Immature natural killer cell (primary cell): Measurements from ENCODE around the gene PRTN3. TPM values are rescaled to one million over a fixed set of nuclear protein-coding genes. Genes with fewer than 3 reads are reported as not detected.
"Not testable (repeated sequence)": the region's sequence is repeated elsewhere in the genome, so short reads cannot be mapped to it uniquely, and the experiment has no call there.

Experiments
- DNase-seq, 3 donors: peaks; one replicate each; pipeline ENCODE4 v3.0.0; 2022; ENCODE audit warnings: mixed read lengths in 1 of 3
- H3K27ac Mint-ChIP-seq, 6 donors: one replicate each; pipeline ENCODE4 v1.8.0; 2020; ENCODE audit warnings: mixed read lengths in 6 of 6, mild to moderate bottlenecking in 5 of 6, inconsistent platforms in 4 of 6, moderate library complexity in 3 of 6
- H3K27me3 Mint-ChIP-seq, 3 donors: one replicate each; pipeline ENCODE4 v1.8.0; 2020 to 2021; ENCODE audit warnings: low read depth in 3 of 3, mild to moderate bottlenecking in 3 of 3, mixed read lengths in 3 of 3, moderate library complexity in 3 of 3, inconsistent platforms in 1 of 3
- H3K36me3 Mint-ChIP-seq, 3 donors: one replicate each; pipeline ENCODE4 v1.8.0; 2020; ENCODE audit warnings: mixed read lengths in 3 of 3, inconsistent platforms in 2 of 3, mild to moderate bottlenecking in 2 of 3
- H3K4me1 Mint-ChIP-seq, 2 donors: one replicate each; pipeline ENCODE4 v1.8.0; 2020; ENCODE audit warnings: inconsistent platforms in 2 of 2, mild to moderate bottlenecking in 2 of 2, mixed read lengths in 2 of 2, moderate library complexity in 1 of 2
- H3K4me3 Mint-ChIP-seq, 5 donors: one replicate each; pipeline ENCODE4 v1.8.0; 2020; ENCODE audit warnings: mild to moderate bottlenecking in 5 of 5, mixed read lengths in 5 of 5, inconsistent platforms in 3 of 5, moderate library complexity in 3 of 5
- H3K9me3 Mint-ChIP-seq, 6 donors: one replicate each; pipeline ENCODE4 v1.8.0; 2020; ENCODE audit warnings: mild to moderate bottlenecking in 6 of 6, mixed read lengths in 6 of 6, inconsistent platforms in 4 of 6, moderate library complexity in 3 of 6
- polyA plus RNA-seq, 3 donors: library from polyadenylated mRNA; unstranded; fragments of 300-500 nt; fragmentation: Illumina TruSeq; gene quantifications; one replicate each; pipeline ENCODE4 v1.2.3, GENCODE V29; 2021

PRTN3 gene
- polyA plus RNA-seq, 3 donors from 2014 or later = not detected

GRCh38 chr19:885536-886224, 44.9 kb downstream of the PRTN3 start:
- H3K27me3 Mint-ChIP-seq = peaks cover 0 to 3% (median 2%) of the 10 kb centered on the region in 3 donors
- peaks cover 0 to 9% of the 10 kb centered on the region in 2 donors for H3K4me1 Mint-ChIP-seq
- H3K4me3 Mint-ChIP-seq = no peak overlapping the region
- DNase-seq = no peak
- H3K9me3 Mint-ChIP-seq = no peaks in the 10 kb centered on the region
- peaks cover 0 to 6% (median 0%) of the 10 kb centered on the region in 3 donors for H3K36me3 Mint-ChIP-seq
- no peak overlapping the region for H3K27ac Mint-ChIP-seq

DNA sequence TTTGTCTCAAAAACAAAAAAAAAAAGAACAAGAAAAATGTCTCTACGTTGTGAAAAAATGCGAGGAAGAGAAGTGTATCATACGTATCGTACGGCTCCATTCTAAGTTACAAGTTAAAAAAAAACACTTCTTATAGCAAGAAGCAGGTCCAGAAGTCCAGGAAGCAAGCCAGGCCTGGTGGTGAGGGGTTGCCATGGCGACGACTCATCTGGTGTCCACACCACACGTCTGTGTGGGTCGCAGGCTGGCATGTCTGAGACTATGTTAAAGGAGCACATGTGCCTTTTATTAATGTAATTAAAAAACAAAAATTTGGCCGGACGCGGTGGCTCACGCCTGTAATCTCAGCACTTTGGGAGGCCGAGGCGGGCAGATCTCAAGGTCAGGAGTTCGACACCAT, 46.3 kb downstream of the PRTN3 start:
- H3K27me3 Mint-ChIP-seq = peaks cover 0 to 2% (median 1%) of the 10 kb centered on the region in 3 donors
- peak overlapping the region in 1 of 5 donors; percentile 7 for H3K4me3 Mint-ChIP-seq
- no peak for DNase-seq
- H3K9me3 Mint-ChIP-seq = no peaks in the 10 kb centered on the region
- H3K4me1 Mint-ChIP-seq = peaks cover 0 to 13% of the 10 kb centered on the region in 2 donors
- peaks cover 0 to 6% (median 0%) of the 10 kb centered on the region in 3 donors for H3K36me3 Mint-ChIP-seq
- H3K27ac Mint-ChIP-seq = peak overlapping the region in 3 of 6 donors; percentile 40 to 85 (median 65)

DNA sequence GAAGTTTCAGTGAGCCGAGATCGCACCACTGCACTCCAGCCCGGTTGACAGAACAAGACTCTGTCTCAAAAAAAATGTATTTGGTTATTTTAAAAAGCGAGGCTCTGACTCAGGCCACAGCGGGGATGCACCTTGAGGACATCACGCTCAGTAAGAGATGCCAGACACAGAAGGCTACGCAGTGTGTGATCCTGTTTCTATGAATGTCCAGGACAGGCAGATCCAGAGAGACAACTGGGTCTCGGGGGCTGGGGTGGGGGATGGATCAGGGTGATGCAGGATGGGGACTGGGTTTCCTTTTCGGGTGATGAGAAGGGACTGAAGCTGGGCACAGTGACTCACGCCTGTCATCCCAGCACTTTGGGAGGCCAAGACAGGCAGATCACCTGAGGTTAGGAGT, 46.8 kb downstream of the PRTN3 start:
- Mint-ChIP-seq H3K4me3 (peak overlapping the region in 1 of 5 donors; percentile 54), H3K27ac (peak overlapping the region in 3 of 6 donors; percentile 40 to 91 (median 85)), H3K4me1 (peaks cover 0 to 16% of the 10 kb centered on the region in 2 donors), H3K9me3 (no peaks in the 10 kb centered on the region), H3K27me3 (peaks cover 0 to 2% (median 1%) of the 10 kb centered on the region in 3 donors), H3K36me3 (peaks cover 0 to 6% (median 0%) of the 10 kb centered on the region in 3 donors)
- DNase-seq = no peak

DNA sequence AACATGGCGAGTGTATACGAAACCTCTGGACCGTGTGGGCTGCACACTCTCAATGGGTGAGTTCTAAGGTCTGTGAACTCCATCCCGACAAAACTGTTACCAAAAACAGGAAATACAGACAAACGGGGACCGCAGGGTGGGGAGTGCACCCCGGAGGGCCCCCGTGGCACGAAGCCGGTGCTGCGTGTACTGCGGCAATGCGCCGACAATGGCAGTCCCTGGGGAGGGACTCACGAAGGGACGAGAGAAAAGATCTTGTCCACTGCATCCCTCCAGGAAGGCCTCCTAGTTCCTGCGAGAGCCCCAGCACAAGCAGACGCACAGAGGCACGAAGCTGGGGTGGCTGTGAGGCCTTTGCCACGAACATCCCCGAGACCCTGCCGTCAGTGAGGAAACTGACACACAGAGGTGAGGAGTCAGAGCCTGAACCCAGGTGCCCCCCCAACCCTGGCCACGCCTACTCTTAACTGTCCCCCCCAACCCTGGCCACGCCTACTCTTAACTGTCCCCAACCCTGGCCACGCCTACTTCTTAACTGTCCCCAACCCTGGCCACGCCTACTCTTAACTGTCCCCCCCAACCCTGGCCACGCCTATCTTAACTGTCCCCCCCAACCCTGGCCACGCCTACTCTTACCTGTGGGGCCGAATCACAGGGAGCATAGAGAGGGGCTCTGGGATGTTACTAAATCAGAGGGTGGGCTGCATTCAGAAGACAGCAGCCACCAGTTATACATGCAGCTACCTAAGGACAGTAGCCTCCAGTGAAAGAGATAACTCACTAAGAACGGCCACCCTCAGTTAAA, 48.0 kb downstream of the PRTN3 start:
- peak overlapping the region in 3 of 6 donors; percentile 85 to 93 (median 91) for H3K27ac Mint-ChIP-seq
- H3K4me1 Mint-ChIP-seq = peaks cover 8 to 25% of the 10 kb centered on the region in 2 donors
- peaks cover 0 to 6% (median 0%) of the 10 kb centered on the region in 3 donors for H3K36me3 Mint-ChIP-seq
- H3K27me3 Mint-ChIP-seq = peaks cover 7 to 10% (median 8%) of the 10 kb centered on the region in 3 donors
- no peaks in the 10 kb centered on the region for H3K9me3 Mint-ChIP-seq
- DNase-seq = peak in 2 of 3 donors; percentile 74 to 83
- peak overlapping the region in 4 of 5 donors; percentile 53 to 76 (median 63) for H3K4me3 Mint-ChIP-seq

DNA sequence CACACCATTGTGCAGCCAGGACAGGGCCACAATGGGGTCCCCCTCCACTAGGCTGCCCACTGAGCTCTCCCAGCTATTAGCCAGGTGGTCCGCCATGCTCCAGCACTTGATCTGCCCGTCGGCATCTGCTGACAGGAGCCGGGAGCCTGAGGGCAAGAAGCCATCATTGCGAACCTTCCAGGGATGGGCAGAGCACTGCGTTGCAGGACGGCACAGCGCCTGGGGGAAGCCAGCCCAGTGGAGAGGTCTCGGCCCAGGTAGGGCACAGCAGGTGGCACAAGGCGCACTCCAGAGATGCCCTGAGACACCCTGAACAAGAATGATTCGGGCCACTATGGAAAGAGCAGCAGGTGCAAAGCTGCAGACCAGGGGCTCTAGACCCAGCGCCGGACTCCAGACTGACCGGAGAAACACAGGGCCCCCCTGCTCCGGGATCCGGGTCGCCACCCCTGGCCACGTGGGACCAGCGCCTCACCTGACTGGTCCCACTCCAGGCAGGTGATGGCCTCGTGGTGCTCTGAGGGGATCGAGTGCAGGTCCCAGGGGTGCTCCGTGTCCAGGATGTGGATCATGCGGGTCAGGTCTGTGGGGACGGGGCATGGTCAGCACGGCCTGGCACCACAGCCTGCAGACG, 49.0 kb downstream of the PRTN3 start:
- H3K9me3 Mint-ChIP-seq = no peaks in the 10 kb centered on the region
- peak overlapping the region in 2 of 5 donors; percentile 33 to 76 for H3K4me3 Mint-ChIP-seq
- peaks cover 8 to 25% of the 10 kb centered on the region in 2 donors for H3K4me1 Mint-ChIP-seq
- H3K36me3 Mint-ChIP-seq = peaks cover 0 to 6% (median 0%) of the 10 kb centered on the region in 3 donors
- peaks cover 7 to 12% (median 8%) of the 10 kb centered on the region in 3 donors for H3K27me3 Mint-ChIP-seq
- H3K27ac Mint-ChIP-seq = peak overlapping the region in 1 of 6 donors; percentile 45
- DNase-seq = no peak

GRCh38 chr19:890831-891230, 50.0 kb downstream of the PRTN3 start:
- peaks cover 0 to 6% (median 0%) of the 10 kb centered on the region in 3 donors for H3K36me3 Mint-ChIP-seq
- H3K4me3 Mint-ChIP-seq = peak overlapping the region in 4 of 5 donors; percentile 59 to 76 (median 66)
- H3K4me1 Mint-ChIP-seq = peaks cover 8 to 25% of the 10 kb centered on the region in 2 donors
- peak overlapping the region in 1 of 6 donors; percentile 68 for H3K27ac Mint-ChIP-seq
- H3K27me3 Mint-ChIP-seq = peaks cover 7 to 12% (median 8%) of the 10 kb centered on the region in 3 donors
- no peaks in the 10 kb centered on the region for H3K9me3 Mint-ChIP-seq
- DNase-seq = no peak

DNA sequence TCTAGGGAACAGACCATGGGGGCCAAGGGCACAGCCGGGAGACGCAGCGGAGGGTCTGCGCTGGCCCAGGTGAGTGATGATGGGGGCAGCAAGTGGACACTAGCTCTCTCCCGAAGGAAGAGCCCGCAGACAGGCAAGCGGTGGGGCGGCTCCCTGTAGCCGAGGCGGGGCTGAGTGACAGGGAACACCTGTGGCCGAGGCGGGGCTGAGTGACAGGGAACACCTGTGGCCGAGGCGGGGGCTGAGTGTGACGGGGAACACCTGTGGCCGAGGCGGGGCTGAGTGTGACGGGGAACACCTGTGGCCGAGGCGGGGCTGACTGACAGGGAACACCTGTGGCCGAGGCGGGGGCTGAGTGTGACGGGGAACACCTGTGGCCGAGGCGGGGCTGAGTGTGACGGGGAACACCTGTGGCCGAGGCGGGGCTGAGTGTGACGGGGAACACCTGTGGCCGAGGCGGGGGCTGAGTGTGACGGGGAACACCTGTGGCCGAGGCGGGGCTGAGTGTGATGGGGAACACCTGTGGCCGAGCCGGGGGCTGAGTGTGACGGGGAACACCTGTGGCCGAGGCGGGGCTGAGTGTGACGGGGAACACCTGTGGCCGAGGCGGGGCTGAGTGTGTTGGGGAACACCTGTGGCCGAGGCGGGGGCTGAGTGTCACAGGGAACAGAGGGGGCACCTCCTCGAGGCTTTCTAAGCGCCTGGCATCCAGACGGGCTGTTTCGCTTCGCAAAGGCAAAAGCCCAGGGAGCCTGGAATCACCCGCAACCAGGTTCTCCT, 50.8 kb downstream of the PRTN3 start:
- not testable (repeated sequence) for H3K36me3 Mint-ChIP-seq, DNase-seq, H3K9me3 Mint-ChIP-seq
- Mint-ChIP-seq H3K27ac (peak overlapping the region in 3 of 6 donors; percentile 68 to 86 (median 85)), H3K27me3 (peaks cover 8 to 12% (median 10%) of the 10 kb centered on the region in 3 donors), H3K4me1 (peaks cover 8 to 25% of the 10 kb centered on the region in 2 donors), H3K4me3 (peak overlapping the region in 4 of 5 donors; percentile 59 to 88 (median 84))

DNA sequence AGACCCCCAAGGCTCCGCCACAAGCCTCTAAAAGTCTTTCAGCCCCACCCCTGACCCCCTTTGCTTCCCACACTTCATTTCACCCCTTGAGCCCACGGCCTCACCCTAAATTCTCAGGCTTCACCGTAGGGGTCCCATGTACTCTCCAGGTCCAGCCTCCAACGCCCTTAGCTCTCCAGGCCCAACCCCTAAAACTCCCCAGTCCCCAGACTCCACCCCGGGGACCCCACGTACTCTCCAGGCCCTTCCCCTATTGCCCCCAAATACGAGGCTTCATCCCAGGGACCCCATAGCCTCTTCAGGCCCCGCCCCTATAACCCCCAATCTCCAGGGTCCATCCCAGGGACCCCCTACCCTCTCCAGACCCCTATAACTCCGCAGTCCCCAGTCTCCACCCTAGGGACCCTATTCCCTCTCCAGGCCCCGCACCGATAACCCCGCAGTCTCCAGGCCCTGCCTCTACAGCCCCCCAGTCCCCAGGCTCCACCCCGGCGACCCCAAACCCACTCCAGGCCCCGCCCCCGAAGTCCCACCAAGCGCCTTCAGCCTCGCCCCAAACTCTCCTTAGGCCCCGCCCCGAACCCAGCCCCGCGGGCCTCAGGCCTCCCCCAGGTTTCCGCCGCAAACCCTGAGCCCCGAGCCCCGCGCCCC, 51.6 kb downstream of the PRTN3 start:
- Mint-ChIP-seq H3K27ac (peak overlapping the region in 5 of 6 donors; percentile 55 to 86 (median 84)), H3K27me3 (peaks cover 7 to 12% (median 11%) of the 10 kb centered on the region in 3 donors)
- no peak for DNase-seq

GRCh38 chr19:892894-893689, 52.3 kb downstream of the PRTN3 start, which contains the start of the genes MED16 and RNU6-9:
MED16 (minus strand) TSS chr19:893187; CDS start chr19:891131, 2,056 bp downstream.
RNU6-9 (plus strand) TSS chr19:893484.
- Mint-ChIP-seq H3K36me3 (peaks cover 0 to 3% (median 0%) of the 10 kb centered on the region in 3 donors), H3K4me3 (peak within 1 kb of the TSS; percentile 85 to 95 (median 94)), H3K27ac (peak within 1 kb of the TSS; percentile 97 to 100 (median 98)), H3K9me3 (no peaks in the 10 kb centered on the region), H3K4me1 (peaks cover 8 to 25% of the 10 kb centered on the region in 2 donors), H3K27me3 (peaks cover 7 to 12% (median 11%) of the 10 kb centered on the region in 3 donors)
- DNase-seq = peak; percentile 93 to 95 (median 95)

More for the DNA sequence above, 51.6 kb downstream of the PRTN3 start:
- Mint-ChIP-seq H3K36me3 (peaks cover 0 to 3% (median 0%) of the 10 kb centered on the region in 3 donors), H3K4me3 (peak overlapping the region; percentile 76 to 88 (median 84)), H3K4me1 (peaks cover 8 to 25% of the 10 kb centered on the region in 2 donors), H3K9me3 (no peaks in the 10 kb centered on the region)

GRCh38 chr19:896434-896833, 55.6 kb downstream of the PRTN3 start:
- peak overlapping the region in 1 of 6 donors; percentile 8 for H3K27ac Mint-ChIP-seq
- no peak for DNase-seq
- H3K36me3 Mint-ChIP-seq = no peaks in the 10 kb centered on the region
- peaks cover 8 to 13% of the 10 kb centered on the region in 2 donors for H3K4me1 Mint-ChIP-seq
- peaks cover 7 to 14% (median 11%) of the 10 kb centered on the region in 3 donors for H3K27me3 Mint-ChIP-seq
- no peak overlapping the region for H3K4me3 Mint-ChIP-seq
- no peaks in the 10 kb centered on the region for H3K9me3 Mint-ChIP-seq

DNA sequence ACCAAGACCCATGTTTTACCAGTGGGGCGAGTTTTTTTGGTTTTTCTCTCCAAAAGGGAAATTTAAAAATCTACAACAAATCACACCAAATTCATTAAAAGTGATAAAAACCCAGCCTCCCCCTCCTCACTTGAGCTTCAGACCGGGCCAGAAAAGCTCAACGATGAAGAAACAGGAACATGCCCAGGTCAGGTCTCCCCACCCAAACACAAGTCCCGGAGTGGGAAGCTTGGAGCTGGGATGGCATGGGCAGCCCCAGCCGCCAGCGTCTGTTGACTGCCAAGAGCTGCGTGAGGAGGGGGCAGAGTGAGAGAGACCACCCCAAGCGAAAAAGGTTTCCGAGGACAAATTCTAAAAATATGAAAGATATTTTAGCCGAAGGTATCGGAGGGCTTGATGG, 56.2 kb downstream of the PRTN3 start:
- no peak for DNase-seq
- no peaks in the 10 kb centered on the region for H3K9me3 Mint-ChIP-seq
- peaks cover 7 to 14% (median 11%) of the 10 kb centered on the region in 3 donors for H3K27me3 Mint-ChIP-seq
- H3K27ac Mint-ChIP-seq = no peak overlapping the region
- H3K4me3 Mint-ChIP-seq = no peak overlapping the region
- peaks cover 8 to 13% of the 10 kb centered on the region in 2 donors for H3K4me1 Mint-ChIP-seq
- no peaks in the 10 kb centered on the region for H3K36me3 Mint-ChIP-seq
